HG03025 (cell line): ENCODE results near the gene KLF7.

Source experiments
- ATAC-seq: cut with Tn5 transposase; IDR thresholded peaks from one replicate; pipeline ENCODE4 v1.9.1; 2021; ENCODE audit warnings: mild to moderate bottlenecking, moderate library complexity; ENCODE audit not compliant: unreplicated experiment, low FRiP score

The KLF7 gene

GRCh38 chr2:207072571-207072970 lies 93.2 kb downstream of the KLF7 start:
- ATAC-seq: no peak

- no peak for ATAC-seq
These were observed 93.9 kb downstream of the KLF7 start for GRCh38 chr2:207071820-207072219.

- ATAC-seq: no peak
These were observed 98.3 kb downstream of the KLF7 start for GRCh38 chr2:207067473-207067872.

- no peak for ATAC-seq
These were observed 98.8 kb downstream of the KLF7 start for GRCh38 chr2:207066791-207067460.

GRCh38 chr2:207066166-207066565 lies 99.6 kb downstream of the KLF7 start:
- ATAC-seq: no peak

- ATAC-seq: no peak
These were observed 101.5 kb downstream of the KLF7 start for GRCh38 chr2:207064128-207064690.

- no peak for ATAC-seq
These were observed 104.6 kb downstream of the KLF7 start for GRCh38 chr2:207061181-207061580.

- ATAC-seq: no peak
These were observed 110.5 kb downstream of the KLF7 start for GRCh38 chr2:207055257-207055656.

- no peak for ATAC-seq
These were observed 111.2 kb downstream of the KLF7 start for GRCh38 chr2:207054521-207054920.

GRCh38 chr2:207051385-207051965 lies 114.3 kb downstream of the KLF7 start:
- no peak for ATAC-seq

- ATAC-seq: no peak
These were observed 116.6 kb downstream of the KLF7 start for GRCh38 chr2:207049122-207049521.

- ATAC-seq: no peak
These were observed 117.3 kb downstream of the KLF7 start for GRCh38 chr2:207048416-207048815.

- no peak for ATAC-seq
These were observed 119.0 kb downstream of the KLF7 start for GRCh38 chr2:207046724-207047123.

GRCh38 chr2:207045531-207045930 lies 120.2 kb downstream of the KLF7 start:
- no peak for ATAC-seq

- ATAC-seq: no peak
These were observed 121.1 kb downstream of the KLF7 start for GRCh38 chr2:207044379-207045362.

- ATAC-seq: no peak
These were observed 122.9 kb downstream of the KLF7 start for GRCh38 chr2:207042841-207043240.

- no peak for ATAC-seq
These were observed 123.8 kb downstream of the KLF7 start for GRCh38 chr2:207041786-207042554.

- ATAC-seq: no peak
These were observed 124.5 kb downstream of the KLF7 start for GRCh38 chr2:207041279-207041678.

GRCh38 chr2:207040696-207041095 lies 125.1 kb downstream of the KLF7 start:
- ATAC-seq: no peak

- no peak for ATAC-seq
These were observed 126.5 kb downstream of the KLF7 start for GRCh38 chr2:207039225-207039624.
